Thoracic aorta (tissue), 2 donors: ENCODE data around the gene PRDM10. TPM values are rescaled to one million over a fixed set of nuclear protein-coding genes. Genes with fewer than 3 reads are reported as not detected.

ENCODE experiments used
- ATAC-seq: fragments of 150-250 bp; one replicate; pipeline ENCODE4 v1.8.0; 2017; ENCODE audit warnings: low read depth; ENCODE audit not compliant: insufficient number of reproducible peaks, low FRiP score
- DNase-seq: peaks from one replicate; pipeline ENCODE4 v3.0.0-alpha.2; 2020; ENCODE audit warnings: low spot score
- H3K27ac ChIP-seq, 2 donors: fragments of 200-600 bp; sonication (generic); 1 replicate in 1 of 2; 2 replicates in 1 of 2; pipeline ENCODE4 v1.5.1; 2016; ENCODE audit warnings: mild to moderate bottlenecking in 2 of 2, moderate library complexity in 2 of 2
- H3K27me3 ChIP-seq: fragments of 200-600 bp; sonication (generic); replicated peaks from 2 replicates; pipeline ENCODE4 v1.6.0; 2016; ENCODE audit warnings: mild to moderate bottlenecking; ENCODE audit not compliant: insufficient read depth
- H3K36me3 ChIP-seq: fragments of 200-600 bp; sonication (generic); one replicate; pipeline ENCODE4 v1.5.1; 2016
- H3K4me1 ChIP-seq, 2 donors: fragments of 200-600 bp; sonication (generic); 1 replicate in 1 of 2; 2 replicates in 1 of 2; pipeline versions ENCODE4 v1.5.1 to v1.6.0; 2016; ENCODE audit warnings: low read depth in 2 of 2, mild to moderate bottlenecking in 1 of 2; ENCODE audit not compliant: control insufficient read depth in 1 of 2
- H3K4me3 ChIP-seq: fragments of 200-600 bp; sonication (generic); 2 replicates; pipeline ENCODE4 v1.5.1; 2016; ENCODE audit warnings: mild to moderate bottlenecking
- H3K9me3 ChIP-seq: fragments of 200-600 bp; sonication (generic); 2 replicates; pipeline ENCODE4 v1.5.1; 2016
- CTCF ChIP-seq: fragments of 200-600 bp; sonication (generic); IDR thresholded peaks from one replicate; pipeline ENCODE4 v1.5.1; 2019; ENCODE audit warnings: antibody characterized with exemption
- total RNA-seq, 2 donors: library from RNA; depleted of rRNA; stranded (reverse); fragments of >200 nt; gene quantifications; one replicate each; pipeline versions ENCODE4 v1.1.0 to v1.2.3, GENCODE V29; 2016

Gene PRDM10
- total RNA-seq = 10 to 100 TPM in 1 of 2 donors, 1 to 10 TPM in 1; 8.8 to 10.4 TPM

DNA sequence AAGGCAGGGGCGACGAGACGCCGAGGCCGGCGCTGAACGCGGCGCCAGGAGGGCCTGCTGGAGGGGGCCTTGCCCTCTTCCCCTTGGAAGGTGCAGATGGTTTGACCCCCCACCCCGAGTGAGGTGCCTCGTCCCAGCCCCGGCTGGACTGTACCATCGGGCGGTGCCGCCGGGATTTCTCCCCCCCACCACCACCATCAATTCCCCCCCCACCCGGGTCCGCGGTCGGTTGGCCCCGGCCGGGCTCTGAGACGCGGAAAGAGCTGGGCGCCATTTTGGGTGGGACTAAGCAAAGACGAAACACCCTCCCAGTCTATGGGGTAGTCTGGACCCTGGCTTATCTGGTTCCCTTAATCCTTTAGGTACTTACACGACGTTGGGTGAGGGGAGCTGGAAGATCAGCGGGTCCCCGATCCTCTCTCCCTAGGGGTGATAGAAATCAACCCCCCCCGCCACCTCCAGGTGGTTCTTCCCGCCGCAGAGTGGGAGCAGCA is at the start of gene PRDM10:
Gene PRDM10 (minus strand): TSS at position 484 of the 494 bp plus-strand sequence. CDS start 41,871 bp downstream, outside the sequence.
- H3K36me3 ChIP-seq = no peaks in the 10 kb centered on the region
- peaks cover 14 to 25% of the 10 kb centered on the region in 2 donors for H3K4me1 ChIP-seq
- no peaks in the 10 kb centered on the region for H3K27me3 ChIP-seq
- TF ChIP-seq CTCF = peak; percentile 14
- no peaks in the 10 kb centered on the region for H3K9me3 ChIP-seq
- H3K4me3 ChIP-seq = peak within 1 kb of the TSS; percentile 77
- ATAC-seq (peak; percentile 79), DNase-seq (peak; percentile 70)
- H3K27ac ChIP-seq = peak within 1 kb of the TSS; percentile 95 to 99

DNA sequence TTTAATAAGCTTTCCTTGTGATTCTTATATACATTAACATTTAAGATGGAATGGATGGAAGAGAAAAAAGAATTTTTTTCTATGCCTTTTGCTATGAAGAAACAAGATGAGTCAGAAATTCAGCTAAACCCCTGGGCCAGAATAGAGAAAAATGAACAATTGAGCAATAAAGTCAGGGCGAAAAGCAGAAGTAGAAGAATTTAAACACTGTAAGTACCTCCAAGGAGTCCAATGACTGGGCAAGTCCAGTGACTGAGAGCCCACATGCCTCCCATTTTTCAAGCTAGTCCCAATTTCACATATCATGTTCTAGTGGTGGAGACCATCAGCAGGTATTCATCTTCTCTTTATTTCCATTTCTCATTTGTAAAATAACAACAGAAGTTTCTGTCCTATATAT is 48.4 kb upstream of the PRDM10 start:
- Histone ChIP-seq H3K4me3 (no peak overlapping the region), H3K36me3 (no peaks in the 10 kb centered on the region), H3K9me3 (no peaks in the 10 kb centered on the region), H3K27ac (no peak overlapping the region), H3K4me1 (peaks cover 3 to 19% of the 10 kb centered on the region in 2 donors), H3K27me3 (no peaks in the 10 kb centered on the region)
- DNase-seq (no peak), ATAC-seq (no peak)
- no peak for TF ChIP-seq CTCF

DNA sequence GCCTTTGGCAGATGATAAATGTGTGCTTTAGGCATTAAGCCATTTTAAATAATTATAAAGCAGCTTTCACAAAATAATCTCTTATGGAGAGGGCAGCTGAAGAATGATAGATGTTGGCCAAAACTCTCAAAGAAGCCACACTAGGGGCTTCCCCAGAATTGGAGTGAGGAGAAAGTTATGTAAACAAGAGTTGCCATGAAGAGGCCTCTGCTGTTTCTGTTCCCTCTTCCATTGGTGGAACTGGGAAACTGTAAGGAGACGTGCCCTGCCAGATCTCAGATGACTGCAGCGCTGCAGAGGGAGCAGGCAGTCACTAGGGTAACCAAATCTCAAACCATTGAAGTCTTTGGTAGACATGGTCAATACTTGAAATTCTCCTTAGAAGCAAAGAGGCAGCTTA is 47.6 kb upstream of the PRDM10 start:
- DNase-seq (no peak), ATAC-seq (no peak)
- H3K4me3 ChIP-seq = no peak overlapping the region
- H3K4me1 ChIP-seq = peaks cover 3 to 15% of the 10 kb centered on the region in 2 donors
- peak overlapping the region in 1 of 2 donors; percentile 40 for H3K27ac ChIP-seq
- H3K27me3 ChIP-seq = no peaks in the 10 kb centered on the region
- no peak for TF ChIP-seq CTCF
- no peaks in the 10 kb centered on the region for H3K36me3 ChIP-seq
- H3K9me3 ChIP-seq = no peaks in the 10 kb centered on the region

GRCh38 chr11:130049328-130049771 is 46.7 kb upstream of the PRDM10 start:
- H3K27ac ChIP-seq = no peak overlapping the region
- no peaks in the 10 kb centered on the region for H3K9me3 ChIP-seq
- ATAC-seq (no peak), DNase-seq (no peak)
- H3K4me3 ChIP-seq = no peak overlapping the region
- H3K36me3 ChIP-seq = no peaks in the 10 kb centered on the region
- TF ChIP-seq CTCF = no peak
- peaks cover 3 to 13% of the 10 kb centered on the region in 2 donors for H3K4me1 ChIP-seq
- no peaks in the 10 kb centered on the region for H3K27me3 ChIP-seq

GRCh38 chr11:130047141-130047540 is 44.5 kb upstream of the PRDM10 start:
- H3K27me3 ChIP-seq = no peaks in the 10 kb centered on the region
- peaks cover 3 to 13% of the 10 kb centered on the region in 2 donors for H3K4me1 ChIP-seq
- DNase-seq (no peak), ATAC-seq (no peak)
- TF ChIP-seq CTCF = no peak
- H3K4me3 ChIP-seq = no peak overlapping the region
- H3K36me3 ChIP-seq = no peaks in the 10 kb centered on the region
- no peaks in the 10 kb centered on the region for H3K9me3 ChIP-seq
- H3K27ac ChIP-seq = no peak overlapping the region
